Esophagus squamous epithelium (tissue), 5 donors: ENCODE data around the gene LDB2. TPM values are rescaled to one million over a fixed set of nuclear protein-coding genes. Genes with fewer than 3 reads are reported as not detected.

Source experiments
- DNase-seq: peaks from one replicate; lab custom pipeline; 2025; lab: John Stamatoyannopoulos, UW
- H3K27ac ChIP-seq, 4 donors: fragments of 200-600 bp; sonication (generic); one replicate each; pipeline ENCODE4 v1.5.1; 2016 to 2019; ENCODE audit warnings: mild to moderate bottlenecking in 1 of 4
- H3K27me3 ChIP-seq, 4 donors: fragments of 200-600 bp; sonication (generic); 1 replicate in 3 of 4; 2 replicates in 1 of 4; pipeline versions ENCODE4 v1.5.1 to v1.6.0; 2017 to 2021; ENCODE audit warnings: antibody characterized with exemption in 1 of 4
- H3K36me3 ChIP-seq, 3 donors: fragments of 200-600 bp; sonication (generic); one replicate each; pipeline ENCODE4 v1.5.1; 2016 to 2019
- H3K4me1 ChIP-seq, 3 donors: fragments of 200-600 bp; sonication (generic); one replicate each; pipeline ENCODE4 v1.5.1; 2017 to 2019
- H3K4me3 ChIP-seq, 4 donors: fragments of 200-600 bp; sonication (generic); 1 replicate in 3 of 4; 2 replicates in 1 of 4; pipeline ENCODE4 v1.5.1; 2016 to 2019; ENCODE audit warnings: mild to moderate bottlenecking in 2 of 4, moderate library complexity in 1 of 4
- H3K9me3 ChIP-seq, 3 donors: fragments of 200-600 bp; sonication (generic); one replicate each; pipeline ENCODE4 v1.5.1; 2016 to 2019
- CTCF ChIP-seq, 6 experiments: fragments of 450-650 bp in 4 of 6; fragments of 200-600 bp in 2 of 6; sonication (generic) in 2 of 6; IDR thresholded peaks; one replicate each; pipeline ENCODE4 v1.5.1; 2016 to 2019; ENCODE audit warnings: antibody characterized with exemption in 6 of 6, mild to moderate bottlenecking in 4 of 6, moderate library complexity in 4 of 6
- POLR2A ChIP-seq, 4 donors: fragments of 450-650 bp; IDR thresholded peaks; one replicate each; pipeline ENCODE4 v1.6.1; 2017; ENCODE audit warnings: antibody characterized with exemption in 4 of 4, mild to moderate bottlenecking in 4 of 4, moderate library complexity in 3 of 4
- whole genome bisulfite sequencing, 2 donors: methylation state at CpG; one replicate each; pipeline ENCODE4 v1.1.5; 2018; 5-methylcytosine and 5-hydroxymethylcytosine counted together
- intact Hi-C: fragments of 100-400 bp; cut with DNase I; formaldehyde crosslinking; loops from one replicate; pipeline ENCODE4 v1.15.0; 2022
- total RNA-seq, 4 donors: library from RNA; depleted of rRNA; stranded (reverse); fragments of >200 nt; gene quantifications; one replicate each; pipeline ENCODE4 v1.1.0, GENCODE V29; 2016
- donor health status: DM: yes; HTN: yes; CAD: no.

LDB2 gene
- total RNA-seq, 4 donors from 2014 or later: 3.0 to 16.0 (median 5.9) TPM

GRCh38 chr4:16663307-16663706 lies 235.1 kb downstream of the LDB2 start:
- DNase-seq: no peak
- no peaks in the 10 kb centered on the region for H3K36me3 ChIP-seq
- no peaks in the 10 kb centered on the region for H3K9me3 ChIP-seq
- H3K4me3 ChIP-seq: no peak overlapping the region
- no peak overlapping the region for H3K27ac ChIP-seq
- H3K27me3 ChIP-seq: no peaks in the 10 kb centered on the region
- TF ChIP-seq POLR2A (IDR thresholded peaks at IDR 0.05) (no peak), CTCF (IDR thresholded peaks at IDR 0.05) (no peak)
- WGBS, 2 donors: 74 to 78% methylated on average over 4 of the region's 4 CpGs
- H3K4me1 ChIP-seq: peaks cover 0 to 21% (median 0%) of the 10 kb centered on the region in 3 donors
- intact Hi-C loops: no loop called here

- intact Hi-C loops: no loop called here
- no peak for DNase-seq
- H3K36me3 ChIP-seq: no peaks in the 10 kb centered on the region
- H3K4me3 ChIP-seq: no peak overlapping the region
- peaks cover 0 to 9% (median 0%) of the 10 kb centered on the region in 3 donors for H3K4me1 ChIP-seq
- TF ChIP-seq CTCF (IDR thresholded peaks at IDR 0.05) (no peak), POLR2A (IDR thresholded peaks at IDR 0.05) (no peak)
- H3K27ac ChIP-seq: no peak overlapping the region
- WGBS, 2 donors: 84 to 88% methylated on average over 2 of the region's 2 CpGs
- no peaks in the 10 kb centered on the region for H3K9me3 ChIP-seq
- no peaks in the 10 kb centered on the region for H3K27me3 ChIP-seq
Observed at GRCh38 chr4:16661813-16662212, 236.6 kb downstream of the LDB2 start.

- intact Hi-C loops: no loop called here
- Histone ChIP-seq H3K36me3 (no peaks in the 10 kb centered on the region), H3K27me3 (no peaks in the 10 kb centered on the region), H3K27ac (no peak overlapping the region), H3K4me3 (no peak overlapping the region), H3K9me3 (no peaks in the 10 kb centered on the region), H3K4me1 (peaks cover 0 to 9% (median 0%) of the 10 kb centered on the region in 3 donors)
- no peak for DNase-seq
- TF ChIP-seq POLR2A (IDR thresholded peaks at IDR 0.05) (no peak), CTCF (IDR thresholded peaks at IDR 0.05) (no peak)
- WGBS, 2 donors: 90 to 92% methylated on average over 2 of the region's 2 CpGs
Observed at GRCh38 chr4:16660656-16661055, 237.8 kb downstream of the LDB2 start.

GRCh38 chr4:16659694-16660093 lies 238.8 kb downstream of the LDB2 start:
- H3K4me3 ChIP-seq: no peak overlapping the region

GRCh38 chr4:16659079-16659478 lies 239.4 kb downstream of the LDB2 start:
- Histone ChIP-seq H3K27ac (no peak overlapping the region), H3K27me3 (no peaks in the 10 kb centered on the region), H3K36me3 (no peaks in the 10 kb centered on the region), H3K4me3 (no peak overlapping the region), H3K9me3 (no peaks in the 10 kb centered on the region), H3K4me1 (peaks cover 0 to 13% (median 0%) of the 10 kb centered on the region in 3 donors)
- TF ChIP-seq POLR2A (IDR thresholded peaks at IDR 0.05): no peak
- no peak for TF ChIP-seq CTCF (IDR thresholded peaks at IDR 0.05)
- no peak for DNase-seq
- intact Hi-C loops: no loop called here
- WGBS, 2 donors: 44 to 52% methylated on average over 6 of the region's 6 CpGs

More at GRCh38 chr4:16659694-16660093, 238.8 kb downstream of the LDB2 start:
- no peaks in the 10 kb centered on the region for H3K27me3 ChIP-seq
- intact Hi-C loops: no loop called here
- H3K36me3 ChIP-seq: no peaks in the 10 kb centered on the region
- WGBS, 2 donors: 84 to 89% methylated on average over 3 of the region's 3 CpGs
- H3K27ac ChIP-seq: no peak overlapping the region
- TF ChIP-seq POLR2A (IDR thresholded peaks at IDR 0.05) (no peak), CTCF (IDR thresholded peaks at IDR 0.05) (no peak)
- H3K4me1 ChIP-seq: peaks cover 0 to 9% (median 0%) of the 10 kb centered on the region in 3 donors
- no peaks in the 10 kb centered on the region for H3K9me3 ChIP-seq
- DNase-seq: no peak
